Trophoblast cell (in vitro differentiated cells and primary cell): ENCODE data around the gene OR4F15.

Experiments
- DNase-seq, 2 donors: peaks; one replicate each; pipeline ENCODE4 v3.0.0-alpha.2; 2016
- H2AFZ ChIP-seq: 2 replicates; pipeline ENCODE4 v1.6.1; 2013; ENCODE audit warnings: low read length, moderate library complexity, mild to moderate bottlenecking; ENCODE audit not compliant: insufficient read depth, poor library complexity
- H2AK5ac ChIP-seq: 2 replicates; pipeline ENCODE4 v1.6.1; 2013; ENCODE audit warnings: mild to moderate bottlenecking, low read length
- H2BK120ac ChIP-seq: 2 replicates; pipeline ENCODE4 v1.6.1; 2013; ENCODE audit warnings: low read length, mild to moderate bottlenecking, moderate library complexity; ENCODE audit not compliant: insufficient read depth, poor library complexity
- H2BK12ac ChIP-seq: 2 replicates; pipeline ENCODE4 v1.6.1; 2013; ENCODE audit warnings: mild to moderate bottlenecking, low read length, moderate library complexity
- H2BK5ac ChIP-seq: 2 replicates; pipeline ENCODE4 v1.6.1; 2013; ENCODE audit warnings: low read length, low read depth, moderate library complexity, mild to moderate bottlenecking; ENCODE audit not compliant: poor library complexity
- H3K14ac ChIP-seq: 2 replicates; pipeline ENCODE4 v1.6.1; 2013; ENCODE audit warnings: mild to moderate bottlenecking, low read length
- H3K18ac ChIP-seq: 2 replicates; pipeline ENCODE4 v1.6.1; 2013; ENCODE audit warnings: mild to moderate bottlenecking, low read length
- H3K23ac ChIP-seq: 2 replicates; pipeline ENCODE4 v1.6.1; 2013; ENCODE audit warnings: low read length
- H3K27ac ChIP-seq: 2 replicates; pipeline ENCODE4 v1.5.1; 2013; ENCODE audit warnings: low read depth, mild to moderate bottlenecking, inconsistent platforms, low read length, moderate library complexity
- H3K27me3 ChIP-seq: 2 replicates; pipeline ENCODE4 v1.6.1; 2013; ENCODE audit warnings: inconsistent platforms, mild to moderate bottlenecking, low read length, moderate library complexity; ENCODE audit not compliant: insufficient read depth
- H3K36me3 ChIP-seq, 2 experiments: 1 replicate in 1 of 2; 2 replicates in 1 of 2; pipeline ENCODE4 v1.6.1; 2013; ENCODE audit warnings: low read length in 2 of 2, mild to moderate bottlenecking in 2 of 2, moderate library complexity in 1 of 2; ENCODE audit not compliant: insufficient read depth in 2 of 2, control insufficient read depth in 1 of 2
- H3K4ac ChIP-seq: 2 replicates; pipeline ENCODE4 v1.6.1; 2013; ENCODE audit warnings: low read depth, mild to moderate bottlenecking, low read length, moderate library complexity
- H3K4me1 ChIP-seq, 2 experiments: 1 replicate in 1 of 2; 2 replicates in 1 of 2; pipeline ENCODE4 v1.6.1; 2013; ENCODE audit warnings: low read length in 2 of 2, mild to moderate bottlenecking in 2 of 2, moderate library complexity in 1 of 2; ENCODE audit not compliant: insufficient read depth in 2 of 2, control insufficient read depth in 1 of 2
- H3K4me2 ChIP-seq: 2 replicates; pipeline ENCODE4 v1.6.1; 2013; ENCODE audit warnings: inconsistent platforms, mild to moderate bottlenecking, low read length, moderate library complexity
- H3K4me3 ChIP-seq: 2 replicates; pipeline ENCODE4 v1.5.1; 2013; ENCODE audit warnings: mild to moderate bottlenecking, low read depth, low read length, inconsistent platforms
- H3K79me1 ChIP-seq: one replicate; pipeline ENCODE4 v1.6.1; 2013; ENCODE audit warnings: low read length
- H3K79me2 ChIP-seq: 2 replicates; pipeline ENCODE4 v1.6.1; 2013; ENCODE audit warnings: low read length, mild to moderate bottlenecking; ENCODE audit not compliant: control insufficient read depth, insufficient read depth, poor library complexity
- H3K9ac ChIP-seq: 2 replicates; pipeline ENCODE4 v1.6.1; 2013; ENCODE audit warnings: mild to moderate bottlenecking, low read length
- H3K9me3 ChIP-seq: 2 replicates; pipeline ENCODE4 v1.6.1; 2013; ENCODE audit warnings: low read depth, mild to moderate bottlenecking, control low read depth, inconsistent platforms, low read length; ENCODE audit not compliant: insufficient read depth
- H4K12ac ChIP-seq: 2 replicates; pipeline ENCODE4 v1.6.1; 2013; ENCODE audit warnings: low read depth, mild to moderate bottlenecking, low read length, moderate library complexity
- H4K8ac ChIP-seq: 2 replicates; pipeline ENCODE4 v1.6.1; 2013; ENCODE audit warnings: low read depth, mild to moderate bottlenecking, low read length, moderate library complexity
- H4K91ac ChIP-seq: one replicate; pipeline ENCODE4 v1.6.1; 2013; ENCODE audit warnings: low read depth, mild to moderate bottlenecking, low read length, moderate library complexity
- WGBS: extraction: QIAGEN DNeasy Blood & Tissue Kit; methylation state at CpG from one replicate; pipeline ENCODE4 v1.1.7; 2013; ENCODE audit warnings: missing lambda C conversion rate; ENCODE audit not compliant: insufficient read length, insufficient coverage; ENCODE audit errors: extremely low coverage; 5-methylcytosine and 5-hydroxymethylcytosine counted together

OR4F15 gene

GRCh38 chr15:101810876-101811275 lies 1.1 kb upstream of the OR4F15 start:
- Histone ChIP-seq H2BK120ac (no peak overlapping the region), H4K91ac (no peak overlapping the region), H3K18ac (no peak overlapping the region), H2AK5ac (no peak overlapping the region), H2BK12ac (no peak overlapping the region), H3K14ac (no peak overlapping the region), H3K36me3 (no peaks in the 10 kb centered on the region), H3K4me1 (no peaks in the 10 kb centered on the region), H3K79me1 (no peaks in the 10 kb centered on the region), H3K4ac (no peak overlapping the region), H3K9ac (no peak overlapping the region), H3K23ac (no peak overlapping the region), H4K8ac (no peak overlapping the region), H3K27ac (no peak overlapping the region), H3K79me2 (no peaks in the 10 kb centered on the region), H4K12ac (no peak overlapping the region), H2AFZ (no peak overlapping the region), H3K4me3 (no peak overlapping the region), H2BK5ac (no peak overlapping the region), H3K4me2 (no peak overlapping the region), H3K27me3 (no peaks in the 10 kb centered on the region), H3K9me3 (no peaks in the 10 kb centered on the region)
- DNase-seq, result no peak
- no CpG with 5 or more reads among the region's 3 CpGs for WGBS

GRCh38 chr15:101813803-101814534 lies 2.0 kb downstream of the OR4F15 start:
- Histone ChIP-seq H2AK5ac (no peak overlapping the region), H3K4me2 (no peak overlapping the region), H3K79me2 (no peaks in the 10 kb centered on the region), H4K8ac (no peak overlapping the region), H2AFZ (no peak overlapping the region), H3K9ac (no peak overlapping the region), H3K27ac (no peak overlapping the region), H3K4ac (no peak overlapping the region), H2BK5ac (no peak overlapping the region), H4K91ac (no peak overlapping the region), H3K18ac (no peak overlapping the region), H4K12ac (no peak overlapping the region), H3K9me3 (no peaks in the 10 kb centered on the region), H3K4me3 (no peak overlapping the region), H2BK120ac (no peak overlapping the region), H3K14ac (no peak overlapping the region), H3K23ac (no peak overlapping the region), H3K27me3 (no peaks in the 10 kb centered on the region), H3K79me1 (no peaks in the 10 kb centered on the region), H3K36me3 (no peaks in the 10 kb centered on the region), H3K4me1 (no peaks in the 10 kb centered on the region), H2BK12ac (no peak overlapping the region)
- no peak for DNase-seq
- WGBS, result no CpG with 5 or more reads among the region's 3 CpGs

DNA sequence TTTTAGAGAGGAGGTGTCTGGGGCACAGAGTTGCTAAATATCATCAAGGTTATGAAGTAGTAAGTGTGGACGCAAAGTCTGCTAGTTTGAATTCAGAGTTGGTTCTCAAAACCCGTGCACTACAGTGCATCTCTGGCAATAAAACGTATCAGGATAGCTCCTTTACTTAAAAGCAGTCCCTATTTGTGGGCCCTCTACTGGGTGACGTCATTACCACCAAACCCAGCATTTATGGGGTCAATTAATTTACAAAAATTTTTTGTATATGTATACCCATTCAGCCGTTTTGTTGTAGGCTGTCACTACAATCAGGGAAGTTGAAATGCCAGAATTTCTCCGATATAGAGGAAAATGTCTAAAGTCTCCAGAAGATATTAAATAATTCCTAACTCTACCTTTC lies 8.8 kb downstream of the OR4F15 start:
- H4K12ac ChIP-seq, result no peak overlapping the region
- H3K4me2 ChIP-seq, result no peak overlapping the region
- H3K9me3 ChIP-seq, result peaks cover 2% of the 10 kb centered on the region
- H3K9ac ChIP-seq, result no peak overlapping the region
- no peaks in the 10 kb centered on the region for H3K79me2 ChIP-seq
- H2BK120ac ChIP-seq, result no peak overlapping the region
- no peak overlapping the region for H2AFZ ChIP-seq
- WGBS, result no CpG with 5 or more reads among the region's 6 CpGs
- no peak overlapping the region for H2BK12ac ChIP-seq
- H4K91ac ChIP-seq, result no peak overlapping the region
- H3K27me3 ChIP-seq, result no peaks in the 10 kb centered on the region
- H3K4me1 ChIP-seq, result no peaks in the 10 kb centered on the region
- H2BK5ac ChIP-seq, result no peak overlapping the region
- no peak overlapping the region for H3K4ac ChIP-seq
- H3K36me3 ChIP-seq, result no peaks in the 10 kb centered on the region
- H2AK5ac ChIP-seq, result no peak overlapping the region
- H3K14ac ChIP-seq, result no peak overlapping the region
- no peak overlapping the region for H3K18ac ChIP-seq
- no peak overlapping the region for H3K23ac ChIP-seq
- no peak overlapping the region for H4K8ac ChIP-seq
- H3K4me3 ChIP-seq, result no peak overlapping the region
- no peaks in the 10 kb centered on the region for H3K79me1 ChIP-seq
- no peak overlapping the region for H3K27ac ChIP-seq
- DNase-seq, result no peak

DNA sequence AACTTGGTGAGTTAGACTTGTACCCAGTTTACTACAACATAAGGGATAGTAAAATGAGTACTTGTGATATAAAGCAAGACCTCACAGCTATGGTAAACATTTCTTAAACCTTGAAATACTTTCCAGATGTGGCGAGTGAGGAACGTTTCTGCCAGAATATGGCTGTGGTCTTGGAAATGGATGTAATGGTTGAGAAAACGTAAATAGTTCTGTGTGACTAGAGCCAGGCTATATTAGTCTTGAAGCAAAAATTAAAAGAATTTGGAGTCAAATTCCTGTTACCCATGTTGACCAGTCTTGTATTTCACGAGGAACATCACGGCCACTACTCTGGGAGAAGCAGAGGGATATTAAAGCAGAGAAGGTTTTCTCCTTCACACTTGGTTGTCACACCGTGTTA lies 15.3 kb downstream of the OR4F15 start:
- H3K36me3 ChIP-seq, result no peaks in the 10 kb centered on the region
- WGBS, result no CpG with 5 or more reads among the region's 6 CpGs
- H2AK5ac ChIP-seq, result no peak overlapping the region
- H3K4me3 ChIP-seq, result no peak overlapping the region
- H4K91ac ChIP-seq, result no peak overlapping the region
- DNase-seq, result peak in 1 of 2 donors; percentile 41
- peaks cover 1% of the 10 kb centered on the region for H3K9me3 ChIP-seq
- H3K4me1 ChIP-seq, result no peaks in the 10 kb centered on the region
- H3K27ac ChIP-seq, result no peak overlapping the region
- H2BK5ac ChIP-seq, result no peak overlapping the region
- H3K27me3 ChIP-seq, result no peaks in the 10 kb centered on the region
- H2BK12ac ChIP-seq, result no peak overlapping the region
- no peak overlapping the region for H3K18ac ChIP-seq
- no peak overlapping the region for H4K8ac ChIP-seq
- no peak overlapping the region for H3K14ac ChIP-seq
- no peak overlapping the region for H2AFZ ChIP-seq
- no peak overlapping the region for H3K4ac ChIP-seq
- H3K4me2 ChIP-seq, result no peak overlapping the region
- H3K79me2 ChIP-seq, result no peaks in the 10 kb centered on the region
- no peak overlapping the region for H2BK120ac ChIP-seq
- no peak overlapping the region for H3K9ac ChIP-seq
- H3K79me1 ChIP-seq, result no peaks in the 10 kb centered on the region
- no peak overlapping the region for H4K12ac ChIP-seq
- no peak overlapping the region for H3K23ac ChIP-seq
